HG03108 (cell line): ENCODE data around the gene MED12L.
"Not testable (repeated sequence)": the region's sequence is repeated elsewhere in the genome, so short reads cannot be mapped to it uniquely, and the experiment has no call there.

ENCODE experiments used
- ATAC-seq: cut with Tn5 transposase; IDR thresholded peaks from one replicate; pipeline ENCODE4 v1.9.1; 2021; ENCODE audit warnings: moderate library complexity; ENCODE audit not compliant: unreplicated experiment

The MED12L gene

DNA sequence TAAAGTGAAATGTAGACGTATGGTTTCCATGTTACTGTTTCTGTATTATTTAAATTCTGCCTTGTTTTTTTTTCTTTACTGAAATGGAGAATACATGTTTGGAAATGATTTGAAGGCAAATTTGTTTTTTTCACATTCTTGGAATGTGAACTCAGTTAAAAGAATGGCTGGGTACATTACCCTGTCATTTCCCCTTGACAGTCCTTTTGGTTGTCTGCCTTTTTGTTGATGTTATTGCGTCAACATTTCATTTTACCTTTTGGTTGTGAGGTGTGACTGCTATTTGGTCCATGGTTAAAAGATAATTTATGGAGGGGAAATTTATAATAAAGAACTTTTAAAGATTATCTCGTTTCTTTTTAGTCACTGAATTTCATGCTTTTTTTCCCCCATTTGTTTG, 120.7 kb downstream of the MED12L start:
- ATAC-seq: no peak

DNA sequence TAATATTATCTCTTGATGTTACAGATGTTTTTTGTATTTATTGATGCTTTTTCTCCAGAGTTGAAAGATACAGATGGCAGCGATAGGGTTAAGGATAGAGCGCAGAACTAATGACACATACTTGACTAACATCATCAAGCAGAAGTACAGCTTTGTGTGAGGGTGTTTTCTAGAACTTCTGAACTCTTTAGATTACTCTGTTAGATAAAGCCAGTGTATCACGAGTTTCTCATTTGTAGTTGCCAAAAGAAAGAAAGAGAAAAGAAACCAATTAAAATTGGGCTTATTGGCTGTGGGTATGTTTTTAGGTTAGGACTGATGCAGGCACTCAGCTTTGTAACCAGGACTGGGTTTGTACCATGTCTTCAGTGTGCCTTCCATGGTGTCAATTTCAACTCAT, 124.2 kb downstream of the MED12L start:
- no peak for ATAC-seq

DNA sequence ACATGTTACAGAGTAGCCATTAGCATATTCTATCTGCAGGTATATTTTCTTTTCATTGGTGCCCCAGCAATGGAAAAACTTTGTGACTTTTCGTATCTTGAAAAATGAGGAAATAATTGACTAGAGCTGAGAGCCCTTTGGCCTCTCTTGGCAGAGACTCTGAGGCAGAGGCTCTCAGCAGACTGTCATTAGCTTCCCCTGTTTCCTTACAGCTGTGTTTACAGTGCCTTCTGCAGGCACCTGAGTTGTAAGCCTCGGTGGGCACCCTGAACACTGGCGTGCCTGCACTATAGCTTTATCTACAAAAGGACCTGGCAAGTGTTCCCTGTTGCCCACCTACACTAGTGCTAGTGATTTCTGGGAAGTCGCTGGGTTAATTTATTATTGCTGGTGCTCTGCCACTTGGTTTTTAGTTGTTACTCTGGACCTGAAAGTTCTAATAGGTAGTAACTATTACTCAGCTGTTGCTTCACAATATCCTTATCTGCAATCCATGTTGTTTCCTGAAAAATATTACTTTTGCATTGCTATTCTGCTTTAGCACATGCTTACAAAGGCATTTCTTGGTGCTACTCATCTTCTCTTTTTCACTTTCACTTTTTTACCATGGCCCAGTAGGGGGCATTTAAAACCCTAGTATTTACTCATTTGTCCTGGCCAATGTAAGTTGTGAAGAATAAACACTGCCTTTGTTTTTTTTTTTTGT, 125.4 kb downstream of the MED12L start:
- peak; percentile 85 for ATAC-seq

DNA sequence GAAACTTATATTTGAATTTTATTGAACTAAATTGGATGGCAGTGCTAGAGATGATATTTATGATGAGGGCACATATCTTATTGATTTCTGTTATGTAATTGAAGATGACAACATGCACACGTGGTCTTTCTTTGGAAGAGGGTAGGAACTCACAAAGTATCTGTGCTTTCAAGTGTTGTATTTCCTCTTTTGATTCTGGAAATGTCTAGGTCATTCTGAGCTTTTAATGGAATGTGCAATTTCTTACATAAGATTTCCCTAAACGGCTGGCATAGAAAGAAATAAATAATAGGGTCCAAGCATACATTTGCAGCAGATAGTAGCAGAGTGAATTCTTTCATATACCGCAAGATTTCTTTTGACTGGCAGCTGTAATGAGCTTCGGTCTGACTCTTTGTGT, 127.7 kb downstream of the MED12L start:
- ATAC-seq: no peak

DNA sequence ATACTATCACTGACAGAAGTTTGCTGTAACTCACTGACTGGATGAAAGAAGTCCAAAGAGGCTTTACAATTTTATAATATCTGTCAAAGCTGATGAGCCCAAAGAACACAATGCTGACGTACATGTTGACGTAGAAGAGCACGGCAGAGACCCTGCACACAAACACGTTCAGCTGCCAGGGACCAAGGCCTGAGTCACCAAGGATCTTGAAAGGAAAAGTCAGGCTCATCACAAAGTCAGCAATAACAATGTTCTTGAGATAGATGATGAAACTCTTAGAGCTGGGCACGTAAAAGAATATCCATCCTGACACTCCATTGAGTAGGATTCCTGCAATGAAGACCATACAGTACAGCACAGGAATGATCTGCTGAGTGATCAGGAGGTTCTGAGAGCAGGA, 128.4 kb downstream of the MED12L start:
- ATAC-seq: no peak

DNA sequence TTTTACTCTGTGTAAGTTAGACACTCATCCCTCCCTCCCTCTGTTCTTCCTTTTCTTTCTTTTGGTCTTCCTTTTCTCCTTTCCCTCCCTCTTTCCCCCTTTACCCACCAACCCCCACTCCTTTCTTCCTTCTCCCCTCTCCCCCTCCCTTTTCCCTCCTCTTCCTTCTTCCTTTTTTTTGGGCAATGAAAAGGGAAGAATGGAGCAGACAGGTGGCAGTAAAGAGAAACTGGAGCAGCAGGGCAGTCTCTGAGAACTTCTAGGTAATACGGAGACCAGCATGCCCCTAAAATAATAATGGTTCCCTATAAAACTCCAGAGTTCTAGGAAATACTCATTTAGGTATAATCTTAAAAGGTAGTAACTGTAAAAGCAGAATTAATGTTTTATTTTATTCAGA, 129.0 kb downstream of the MED12L start:
- ATAC-seq: no peak

DNA sequence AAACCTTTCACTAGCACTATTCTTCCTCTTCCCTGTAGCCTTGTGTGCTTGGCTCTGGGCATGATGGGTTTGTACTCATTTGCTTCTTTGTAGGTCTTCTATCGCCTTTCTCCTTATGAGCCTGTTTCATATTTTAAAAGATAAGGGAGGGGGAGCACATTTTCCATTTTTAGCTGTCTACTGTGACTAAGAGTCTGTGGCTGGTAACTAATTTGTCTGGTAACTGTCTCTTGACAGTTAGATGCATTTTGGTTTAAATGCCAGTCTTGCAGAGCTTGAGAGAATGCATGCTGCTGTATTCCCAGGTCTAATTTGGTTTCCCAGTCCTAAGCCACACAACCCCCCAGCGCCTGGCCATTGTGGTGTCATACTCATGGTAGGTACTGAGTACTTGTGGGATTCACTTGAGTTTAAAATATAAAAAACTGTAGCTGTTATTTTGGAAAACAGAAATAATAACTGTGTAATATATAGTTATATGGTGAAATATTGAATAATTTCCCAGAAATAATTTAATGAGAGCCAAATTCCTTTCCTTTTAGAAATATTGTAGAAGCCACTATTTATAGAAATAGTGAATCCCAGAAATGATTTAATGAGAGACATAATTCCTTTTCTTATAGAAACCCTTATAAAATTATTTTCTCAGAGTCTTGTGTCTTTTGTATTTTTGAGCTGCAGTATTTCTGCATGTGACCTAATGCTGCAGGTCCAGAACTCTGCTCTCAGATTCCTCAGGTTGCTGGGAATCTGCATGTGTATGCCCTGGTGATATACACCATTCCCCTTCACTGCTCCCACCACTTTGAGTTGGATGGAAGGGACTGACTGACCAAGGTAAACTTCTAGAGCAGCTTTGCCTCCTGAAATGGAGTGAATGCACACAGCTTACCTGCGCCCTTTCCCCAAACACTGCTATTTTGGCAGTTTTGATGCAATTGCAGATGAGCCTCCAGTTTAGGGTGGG, 131.5 kb downstream of the MED12L start:
- no peak for ATAC-seq

DNA sequence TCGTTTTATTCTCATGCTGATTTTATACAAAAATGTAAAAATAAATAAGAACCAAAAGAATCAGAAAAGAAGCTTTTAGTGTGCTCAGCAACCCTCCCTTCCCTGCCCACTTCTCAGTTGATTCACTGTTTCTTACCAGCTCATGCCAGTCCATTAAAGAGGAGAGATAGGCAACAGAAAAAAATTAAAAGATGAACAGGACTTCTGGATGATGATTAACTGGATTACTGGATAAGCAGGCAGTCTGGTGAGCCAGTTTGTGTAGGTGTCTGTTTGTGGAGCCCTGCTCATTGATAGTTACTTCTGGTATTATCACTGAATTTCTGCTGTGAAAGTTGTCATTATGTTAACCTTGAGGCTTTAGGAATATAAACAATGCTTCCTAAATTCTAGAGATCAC, 132.7 kb downstream of the MED12L start:
- ATAC-seq: no peak

DNA sequence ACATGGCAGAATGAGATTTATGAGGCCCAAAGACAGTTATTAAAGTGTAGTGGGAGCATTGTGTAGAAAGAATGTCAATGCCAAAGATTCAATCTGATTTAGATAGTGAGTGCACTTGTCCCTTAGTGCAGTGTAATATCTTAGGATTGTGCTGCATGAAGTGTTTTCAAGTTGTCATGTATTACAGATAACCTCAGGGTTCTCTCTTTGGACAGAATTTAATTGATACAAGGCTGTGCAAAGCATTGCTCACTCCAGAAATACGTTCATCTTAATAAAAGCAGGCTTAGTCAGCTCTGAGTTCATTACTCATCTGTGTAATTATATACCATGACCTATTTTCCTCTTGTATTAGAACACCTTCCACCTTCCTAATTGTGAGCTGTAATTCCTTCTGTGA, 133.6 kb downstream of the MED12L start:
- ATAC-seq: no peak

DNA sequence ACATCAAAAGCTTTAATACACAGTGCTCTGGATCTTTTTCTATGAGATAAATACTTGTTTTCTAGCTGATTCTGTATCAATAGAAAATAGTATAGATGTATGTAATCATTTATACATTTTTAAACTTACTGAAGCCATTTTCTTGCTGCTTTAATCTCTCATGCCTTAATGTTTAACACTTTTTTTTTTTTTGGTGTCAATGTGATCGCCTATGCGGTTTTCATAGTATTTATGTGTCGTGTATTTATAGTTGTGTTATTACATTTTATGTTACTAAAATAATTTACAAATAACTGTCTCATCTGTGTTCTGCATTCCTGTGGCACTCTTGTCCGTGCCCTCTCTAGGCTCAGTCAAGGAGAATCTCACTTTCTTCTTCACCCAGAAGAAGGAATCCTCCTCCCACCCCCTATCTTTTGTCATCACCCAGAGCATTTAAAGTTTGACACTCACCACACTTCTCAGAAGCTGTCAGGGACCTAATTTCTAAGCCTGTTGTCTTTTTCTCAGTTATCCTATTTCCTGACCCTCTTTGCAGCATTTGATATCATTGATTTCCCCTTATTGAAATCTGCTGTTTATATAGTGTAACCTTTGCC, 138.9 kb downstream of the MED12L start:
- ATAC-seq: no peak

DNA sequence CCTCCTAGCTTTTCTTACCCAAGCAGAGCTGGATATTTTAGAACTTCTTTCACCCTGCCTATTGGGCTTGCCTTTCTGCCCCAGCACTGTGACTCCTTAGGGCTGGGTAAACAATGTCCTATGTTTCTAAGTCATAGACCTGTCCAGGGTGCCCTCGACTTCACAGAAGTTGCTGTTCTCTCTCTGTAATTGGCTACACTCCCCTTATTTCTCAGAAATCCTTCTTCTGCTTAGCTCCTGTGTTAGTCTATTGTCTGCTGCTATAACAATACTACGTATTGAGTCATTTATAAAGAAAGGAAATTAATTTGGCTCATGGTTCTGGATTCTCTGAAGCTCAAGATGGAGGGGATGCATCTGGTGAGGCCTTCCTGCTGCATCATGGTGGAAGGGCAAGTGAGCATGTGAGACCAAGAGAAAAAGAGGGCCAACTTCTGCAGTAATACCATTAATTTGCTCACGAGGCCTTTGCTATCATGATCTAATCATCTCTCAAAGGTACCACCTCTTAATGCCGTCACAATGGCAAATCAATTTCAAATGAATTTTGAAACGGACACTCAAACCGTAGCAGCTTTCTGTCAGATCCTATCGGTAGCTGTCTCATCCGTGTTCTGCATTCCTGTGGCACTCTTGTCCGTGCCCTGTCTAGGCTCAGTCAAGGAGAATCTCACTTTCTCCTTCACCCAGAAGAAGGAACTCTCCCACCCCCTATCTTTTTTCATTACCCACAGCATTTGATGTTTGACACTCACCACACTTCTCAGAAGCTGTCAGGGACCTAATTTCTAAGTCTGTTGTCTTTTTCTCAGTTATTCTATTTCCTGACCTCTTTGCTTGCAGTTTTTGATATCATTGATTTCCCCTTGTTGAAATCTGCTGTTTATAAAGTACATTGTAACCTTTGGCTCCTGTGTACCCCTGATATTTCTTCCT, 139.8 kb downstream of the MED12L start:
- no peak for ATAC-seq

DNA sequence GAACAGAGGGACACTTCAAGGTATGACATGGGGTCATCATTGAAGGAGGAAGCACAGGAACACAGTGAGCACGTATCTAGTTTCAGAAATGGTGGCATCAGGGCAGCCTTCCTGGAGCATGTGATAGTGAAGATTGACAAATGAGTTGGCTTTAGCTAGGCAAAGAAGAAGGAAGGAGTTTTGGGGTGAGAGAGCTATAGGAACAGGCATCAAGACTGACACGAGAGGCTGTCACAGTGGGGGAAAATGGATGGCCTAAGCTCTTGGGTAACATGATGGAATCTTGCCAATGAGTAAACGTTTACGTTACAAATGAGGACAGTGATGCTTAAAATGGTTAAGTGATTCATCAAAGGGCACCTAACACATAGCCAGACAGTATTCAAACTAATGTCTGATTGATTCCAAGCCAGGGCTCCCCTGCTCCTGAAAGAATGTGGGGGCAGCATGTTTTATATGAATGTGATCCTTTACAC, 140.7 kb downstream of the MED12L start:
- ATAC-seq: no peak

DNA sequence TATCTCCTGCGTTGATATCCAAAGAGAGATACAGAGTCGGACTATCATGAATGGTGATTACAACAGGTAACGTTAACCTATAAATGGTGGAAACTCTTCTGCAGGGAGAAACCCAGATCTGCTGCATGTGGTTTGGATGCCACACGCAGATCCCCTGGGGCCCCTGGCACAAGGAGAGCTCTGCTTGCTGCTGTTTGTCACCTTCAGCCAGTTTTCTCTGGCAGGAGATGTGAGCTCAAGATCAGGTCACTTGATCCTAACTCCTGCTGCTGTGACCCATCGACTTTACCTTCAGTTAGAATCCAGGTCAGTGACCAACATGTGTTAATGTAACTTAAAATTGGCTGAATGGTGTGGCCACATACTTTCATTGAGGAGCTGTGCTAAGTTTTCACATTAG, 141.4 kb downstream of the MED12L start:
- no peak for ATAC-seq

DNA sequence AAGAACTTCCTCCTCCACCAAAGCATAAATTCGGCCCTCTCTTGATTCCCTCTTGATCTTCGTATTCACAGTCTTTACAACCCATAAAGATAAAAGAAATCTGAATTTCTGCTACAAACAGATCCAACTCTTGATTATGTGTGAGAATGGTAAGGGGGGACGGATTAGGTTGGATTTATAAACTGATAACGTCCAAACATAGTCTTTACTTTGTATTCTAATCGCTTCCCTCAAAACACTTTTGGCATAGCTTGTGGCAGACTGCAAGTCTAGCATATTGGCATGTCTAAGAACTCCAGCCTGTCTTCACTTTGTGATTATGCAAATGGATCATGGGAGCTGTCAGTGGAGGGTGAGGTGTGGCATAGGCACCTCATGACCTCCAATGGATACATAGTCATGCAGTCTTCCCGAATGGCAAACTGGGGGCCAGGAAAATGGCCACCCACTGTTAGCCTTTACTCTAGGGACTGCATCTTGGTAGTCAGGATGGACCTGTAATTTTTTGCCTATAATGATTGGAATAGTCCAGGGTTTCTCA, 141.9 kb downstream of the MED12L start:
- ATAC-seq: peak; percentile 15

DNA sequence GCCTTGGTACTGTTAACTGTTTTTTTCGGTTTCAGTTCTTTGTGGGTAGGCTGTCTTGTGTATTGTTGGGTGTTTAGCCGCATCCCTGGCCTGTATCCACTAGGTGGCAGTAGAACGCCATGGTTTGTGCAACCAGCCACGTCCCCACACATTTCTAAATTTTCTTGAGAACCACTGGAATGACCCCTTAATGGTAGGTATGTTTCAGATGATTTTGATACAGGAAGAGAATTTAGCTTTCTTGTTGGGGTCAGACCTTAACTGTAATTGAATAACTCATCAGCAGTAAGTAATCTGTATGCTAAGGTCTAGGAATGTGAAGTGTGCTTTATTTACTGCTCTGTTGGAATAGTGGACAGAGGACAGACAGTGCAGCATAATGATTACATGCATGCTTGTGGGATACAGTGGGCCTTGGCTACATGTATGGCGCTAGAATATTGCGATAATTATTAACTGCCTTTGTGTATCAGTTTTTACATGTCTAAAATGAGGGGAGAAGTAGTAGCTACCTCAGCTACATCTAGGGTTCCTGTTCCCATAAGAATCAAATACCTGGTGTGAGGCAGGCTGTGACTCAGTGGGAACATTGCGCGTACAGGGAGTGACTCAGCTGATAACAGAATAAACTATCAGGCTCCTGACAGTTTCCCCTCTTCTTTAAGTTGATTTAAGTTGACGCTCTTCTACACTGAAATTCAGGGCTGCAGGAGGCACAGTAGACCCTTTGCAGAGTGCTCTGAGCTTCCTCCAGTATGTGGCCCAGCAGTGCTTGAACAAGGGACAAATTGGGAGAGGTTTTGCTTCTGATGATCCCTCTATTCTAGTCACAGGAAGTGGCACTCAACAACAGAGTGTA, 142.6 kb downstream of the MED12L start:
- peak; percentile 82 for ATAC-seq

DNA sequence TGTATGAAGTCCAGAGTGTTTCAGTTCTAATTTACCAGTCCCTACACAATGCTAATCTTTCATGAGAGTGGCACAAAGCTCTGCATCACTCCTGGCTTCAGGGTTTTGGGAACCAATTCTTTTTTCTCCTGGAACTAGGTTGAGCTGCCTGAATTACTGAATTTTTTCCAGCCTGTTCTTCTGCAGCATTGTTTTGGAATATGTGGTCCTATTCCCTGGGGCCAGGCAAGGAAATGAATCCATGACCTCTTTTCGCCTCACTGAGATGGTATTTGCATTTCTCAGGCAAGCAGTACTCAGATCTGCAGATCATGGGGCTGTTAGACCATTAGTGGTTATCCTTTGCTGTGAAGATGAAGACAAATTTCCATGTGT, 143.2 kb downstream of the MED12L start:
- ATAC-seq: no peak

DNA sequence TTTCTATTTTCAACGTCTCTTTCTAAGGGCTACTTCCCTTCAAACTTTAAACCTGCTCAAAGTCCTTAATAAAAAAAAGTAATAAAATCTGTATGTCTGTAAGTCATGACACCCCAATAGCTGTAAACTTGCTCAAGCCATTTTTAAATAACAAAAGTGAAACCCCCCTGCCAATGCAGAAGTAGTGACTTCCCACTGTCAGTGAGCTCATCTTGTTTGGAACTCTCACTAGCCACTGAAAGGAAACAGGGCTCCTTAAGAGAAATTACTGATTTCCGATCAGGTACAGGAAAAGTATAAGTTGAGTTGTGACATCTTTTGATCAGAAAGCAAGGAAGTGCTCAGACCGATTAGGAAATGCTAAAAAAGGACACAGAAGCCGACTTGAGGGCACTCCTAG, 145.2 kb downstream of the MED12L start:
- no peak for ATAC-seq

DNA sequence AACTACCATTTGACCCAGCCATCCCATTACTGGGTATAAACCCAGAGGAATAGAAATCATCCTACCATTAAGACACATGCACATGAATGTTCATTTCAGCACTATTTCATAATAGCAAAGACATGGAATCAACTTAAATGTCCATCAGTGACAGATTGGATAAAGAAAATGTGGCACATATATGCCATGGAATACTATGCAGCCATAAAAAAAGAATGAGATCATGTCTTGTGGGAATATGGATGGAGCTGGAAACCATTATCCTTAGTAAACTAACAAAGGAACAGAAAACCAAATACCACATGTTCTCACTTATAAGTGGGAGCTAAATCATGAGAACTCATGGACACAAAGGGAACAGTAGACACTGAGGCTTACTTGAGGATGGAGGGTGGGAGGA, 146.9 kb downstream of the MED12L start:
- not testable (repeated sequence) for ATAC-seq

DNA sequence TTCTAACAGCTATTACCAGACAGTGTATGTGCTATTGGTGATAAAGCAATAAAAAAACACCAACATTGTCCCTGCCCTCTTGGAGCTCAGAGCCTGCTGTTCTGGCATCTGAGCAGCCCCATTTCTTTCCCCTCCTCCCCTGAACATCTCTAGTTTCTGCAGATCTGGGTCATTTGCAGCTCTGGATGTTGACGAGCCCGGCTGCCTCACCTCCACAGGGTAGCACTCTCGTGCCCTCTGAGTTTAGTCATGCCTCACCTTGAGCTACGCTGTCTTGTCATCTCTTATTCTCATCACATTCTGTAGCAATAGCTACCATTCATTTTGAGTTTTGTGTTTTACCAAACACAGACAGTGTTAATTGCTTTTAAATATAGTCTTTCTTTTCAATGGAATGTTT, 147.5 kb downstream of the MED12L start:
- no peak for ATAC-seq
